Mammary epithelial cell (primary cell): ENCODE measurements around the gene DSG3.

Experiments used
- EZH2 ChIP-seq: IDR thresholded peaks from 2 replicates; pipeline ENCODE4 v1.6.1; 2012; ENCODE audit warnings: low read length, inconsistent platforms, borderline replicate concordance
- TF ChIP-seq, protein P1 (sequence below), 2 donors: IDR thresholded peaks in 1 of 2; conservative IDR thresholded peaks in 1 of 2; 2 replicates each; pipeline ENCODE4 v1.5.1; 2011 to 2012; ENCODE audit warnings: inconsistent platforms in 2 of 2, low read length in 2 of 2, mild to moderate bottlenecking in 2 of 2, control low read depth in 1 of 2, low read depth in 1 of 2; ENCODE audit not compliant: insufficient read depth in 1 of 2; ENCODE audit errors: extremely low read depth in 1 of 2

DNA sequence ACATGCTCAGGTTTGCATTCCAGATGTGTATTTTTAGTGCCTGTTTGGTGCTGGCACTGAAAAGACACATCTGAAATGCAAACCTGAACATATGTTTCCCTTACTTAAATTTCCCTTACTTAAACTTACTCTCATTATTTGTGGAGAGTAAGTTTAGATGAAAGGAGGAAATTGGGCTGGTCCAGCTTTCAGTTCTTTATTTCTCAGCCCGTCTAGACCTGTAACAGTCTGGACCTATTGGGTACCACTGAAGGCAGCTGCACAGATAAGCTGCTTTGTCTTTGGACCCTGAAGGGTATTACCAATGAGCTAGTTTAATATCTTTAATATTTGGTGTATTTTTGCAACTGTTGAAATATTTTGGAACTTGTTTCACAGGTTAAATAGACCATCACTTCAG lies 17.0 kb upstream of the DSG3 start:
- TF ChIP-seq, protein P1, sequence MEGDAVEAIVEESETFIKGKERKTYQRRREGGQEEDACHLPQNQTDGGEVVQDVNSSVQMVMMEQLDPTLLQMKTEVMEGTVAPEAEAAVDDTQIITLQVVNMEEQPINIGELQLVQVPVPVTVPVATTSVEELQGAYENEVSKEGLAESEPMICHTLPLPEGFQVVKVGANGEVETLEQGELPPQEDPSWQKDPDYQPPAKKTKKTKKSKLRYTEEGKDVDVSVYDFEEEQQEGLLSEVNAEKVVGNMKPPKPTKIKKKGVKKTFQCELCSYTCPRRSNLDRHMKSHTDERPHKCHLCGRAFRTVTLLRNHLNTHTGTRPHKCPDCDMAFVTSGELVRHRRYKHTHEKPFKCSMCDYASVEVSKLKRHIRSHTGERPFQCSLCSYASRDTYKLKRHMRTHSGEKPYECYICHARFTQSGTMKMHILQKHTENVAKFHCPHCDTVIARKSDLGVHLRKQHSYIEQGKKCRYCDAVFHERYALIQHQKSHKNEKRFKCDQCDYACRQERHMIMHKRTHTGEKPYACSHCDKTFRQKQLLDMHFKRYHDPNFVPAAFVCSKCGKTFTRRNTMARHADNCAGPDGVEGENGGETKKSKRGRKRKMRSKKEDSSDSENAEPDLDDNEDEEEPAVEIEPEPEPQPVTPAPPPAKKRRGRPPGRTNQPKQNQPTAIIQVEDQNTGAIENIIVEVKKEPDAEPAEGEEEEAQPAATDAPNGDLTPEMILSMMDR (conservative IDR thresholded peaks at IDR 0.05 in 1 of 2, IDR thresholded peaks at IDR 0.05 in 1 of 2; ENCODE audit: extremely low read depth in 1 of 2, insufficient read depth in 1 of 2, low read depth in 1 of 2, low read length in 2 of 2), result no peak
- TF ChIP-seq EZH2, result no peak
